ENCODE results near the gene CHRM2.

- TF ChIP-seq SIRT6 (IDR thresholded peaks at IDR 0.05; ENCODE audit: low read length) (no peak), CTCF (IDR thresholded peaks at IDR 0.05; ENCODE audit: control extremely low read depth in 1 of 3, insufficient read depth in 1 of 3, low read depth in 1 of 3, low read length in 3 of 3) (no peak), PHF8 (conservative IDR thresholded peaks at IDR 0.05; ENCODE audit: low read depth, low read length) (no peak), EGR1 (IDR thresholded peaks at IDR 0.05; ENCODE audit: borderline replicate concordance, low read depth, low read length) (no peak), EZH2 (IDR thresholded peaks at IDR 0.05; ENCODE audit: low read depth, low read length, severe bottlenecking) (no peak)
Observed at GRCh38 chr7:136953386-136953785, 84.9 kb downstream of the CHRM2 start.

Measured in H1 (cell line).